ENCODE results near the gene NVL. TPM values are rescaled to one million over a fixed set of nuclear protein-coding genes. Genes with fewer than 3 reads are reported as not detected.

Gene NVL
- total RNA-seq, 1 donor from 2014 or later = 36.2 TPM

- H3K36me3 Mint-ChIP-seq (ENCODE audit: low read depth, unreplicated experiment) = peaks cover 10% of the 10 kb centered on the region
- H3K9me3 Mint-ChIP-seq (ENCODE audit: unreplicated experiment) = no peaks in the 10 kb centered on the region
- Histone ChIP-seq H3K79me2 (ENCODE audit: insufficient read depth, low read length) (no peaks in the 10 kb centered on the region), H3K4me2 (ENCODE audit: low read length) (no peak overlapping the region), H3K9me3 (ENCODE audit: insufficient read depth, low read depth, low read length) (no peaks in the 10 kb centered on the region), H3K27me3 (ENCODE audit: insufficient read depth, low read length) (no peaks in the 10 kb centered on the region), H3K4me3 (ENCODE audit: insufficient read depth, low read depth, low read length) (no peak overlapping the region), H3K36me3 (ENCODE audit: insufficient read depth, low read length) (peaks cover 10% of the 10 kb centered on the region), H3K27ac (ENCODE audit: low read depth, low read length) (no peak overlapping the region), H3K4me1 (ENCODE audit: insufficient read depth, low read length) (no peaks in the 10 kb centered on the region), H4K20me1 (ENCODE audit: insufficient read depth, low read length) (no peaks in the 10 kb centered on the region), H2AFZ (ENCODE audit: low read depth, low read length) (no peak overlapping the region), H3K9ac (ENCODE audit: low read length) (no peak overlapping the region)
- no peak for DNase-seq (ENCODE audit: low read depth)
- TF ChIP-seq CTCF (IDR thresholded peaks at IDR 0.05; ENCODE audit: insufficient read depth, low read depth, low read length) (no peak), EZH2 (IDR thresholded peaks at IDR 0.05; ENCODE audit: insufficient read depth, low read length) (no peak)
- H3K4me3 Mint-ChIP-seq (ENCODE audit: unreplicated experiment) = no peak overlapping the region
- H3K27me3 Mint-ChIP-seq (ENCODE audit: low read depth, unreplicated experiment) = no peaks in the 10 kb centered on the region
- H3K27ac Mint-ChIP-seq (ENCODE audit: unreplicated experiment) = no peak overlapping the region
- no peak for FAIRE-seq
- H3K4me1 Mint-ChIP-seq (ENCODE audit: low read depth, unreplicated experiment) = no peaks in the 10 kb centered on the region
These were observed 63.7 kb downstream of the NVL start for GRCh38 chr1:224266105-224266914.

DNA sequence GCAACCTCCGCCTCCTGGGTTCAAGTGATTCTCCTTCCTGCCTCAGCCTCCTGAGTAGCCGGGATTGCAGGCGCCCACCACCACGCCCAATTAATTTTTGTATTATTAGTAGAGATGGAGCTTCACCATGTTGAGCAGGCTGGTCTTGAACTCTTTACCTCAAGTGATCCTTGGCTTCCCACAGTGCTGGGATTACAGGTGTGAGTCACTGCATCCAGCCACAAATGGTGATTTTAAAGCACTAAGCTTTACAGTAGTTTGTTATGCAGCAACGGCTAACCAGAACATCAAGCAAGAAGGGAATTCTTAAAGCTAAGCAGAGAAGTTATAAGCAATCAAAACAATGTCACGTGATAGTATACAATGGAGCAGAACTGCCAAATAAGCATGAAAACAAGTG lies 65.7 kb downstream of the NVL start:
- no peak overlapping the region for H3K4me2 ChIP-seq (ENCODE audit: low read length)
- Mint-ChIP-seq H3K9me3 (ENCODE audit: unreplicated experiment) (no peaks in the 10 kb centered on the region), H3K27me3 (ENCODE audit: low read depth, unreplicated experiment) (no peaks in the 10 kb centered on the region), H3K4me1 (ENCODE audit: low read depth, unreplicated experiment) (peaks cover 3% of the 10 kb centered on the region), H3K36me3 (ENCODE audit: low read depth, unreplicated experiment) (peaks cover 7% of the 10 kb centered on the region), H3K4me3 (ENCODE audit: unreplicated experiment) (no peak overlapping the region), H3K27ac (ENCODE audit: unreplicated experiment) (no peak overlapping the region)
- FAIRE-seq = no peak
- H3K36me3 ChIP-seq (ENCODE audit: insufficient read depth, low read length) = peaks cover 6% of the 10 kb centered on the region
- no peaks in the 10 kb centered on the region for H3K9me3 ChIP-seq (ENCODE audit: insufficient read depth, low read depth, low read length)
- no peak for TF ChIP-seq EZH2 (IDR thresholded peaks at IDR 0.05; ENCODE audit: insufficient read depth, low read length)
- TF ChIP-seq CTCF (IDR thresholded peaks at IDR 0.05; ENCODE audit: insufficient read depth, low read depth, low read length) = no peak
- DNase-seq (ENCODE audit: low read depth) = no peak
- H4K20me1 ChIP-seq (ENCODE audit: insufficient read depth, low read length) = no peaks in the 10 kb centered on the region
- no peak overlapping the region for H3K27ac ChIP-seq (ENCODE audit: low read depth, low read length)
- H3K4me1 ChIP-seq (ENCODE audit: insufficient read depth, low read length) = peaks cover 3% of the 10 kb centered on the region
- no peaks in the 10 kb centered on the region for H3K27me3 ChIP-seq (ENCODE audit: insufficient read depth, low read length)
- H2AFZ ChIP-seq (ENCODE audit: low read depth, low read length) = no peak overlapping the region
- H3K9ac ChIP-seq (ENCODE audit: low read length) = no peak overlapping the region
- H3K4me3 ChIP-seq (ENCODE audit: insufficient read depth, low read depth, low read length) = no peak overlapping the region
- no peaks in the 10 kb centered on the region for H3K79me2 ChIP-seq (ENCODE audit: insufficient read depth, low read length)

Data from astrocyte (in vitro differentiated cells and primary cell).